Testis (tissue), 3 donors: ENCODE data around the gene ABCC3. TPM values are rescaled to one million over a fixed set of nuclear protein-coding genes. Genes with fewer than 3 reads are reported as not detected.

ENCODE experiments used
- DNase-seq: peaks from one replicate; pipeline ENCODE4 v3.0.0-alpha.2; 2019
- H3K27ac ChIP-seq, 2 donors: fragments of 200-600 bp; sonication (generic); one replicate each; pipeline ENCODE4 v1.5.1; 2019
- H3K27me3 ChIP-seq: fragments of 200-600 bp; sonication (generic); one replicate; pipeline ENCODE4 v1.5.1; 2019
- H3K36me3 ChIP-seq: fragments of 200-600 bp; sonication (generic); one replicate; pipeline ENCODE4 v1.5.1; 2017; ENCODE audit warnings: low read depth; ENCODE audit errors: missing control alignments
- H3K4me1 ChIP-seq: fragments of 200-600 bp; sonication (generic); one replicate; pipeline ENCODE4 v1.5.1; 2019
- H3K4me3 ChIP-seq, 2 donors: fragments of 200-600 bp; sonication (generic); one replicate each; pipeline ENCODE4 v1.5.1; 2017 to 2019
- H3K9me3 ChIP-seq: fragments of 200-600 bp; sonication (generic); one replicate; pipeline ENCODE4 v1.5.1; 2017
- CTCF ChIP-seq, 3 experiments: fragments of 450-650 bp in 2 of 3; fragments of 200-600 bp in 1 of 3; sonication (generic) in 1 of 3; IDR thresholded peaks; one replicate each; pipeline ENCODE4 v1.5.1; 2016 to 2019; ENCODE audit warnings: antibody characterized with exemption in 3 of 3, mild to moderate bottlenecking in 2 of 3, moderate library complexity in 1 of 3
- POLR2A ChIP-seq: fragments of 450-650 bp; IDR thresholded peaks from one replicate; pipeline ENCODE4 v1.6.1; 2017; ENCODE audit warnings: antibody characterized with exemption, mild to moderate bottlenecking, moderate library complexity
- WGBS, 2 donors: methylation state at CpG; one replicate each; pipeline ENCODE4 v1.1.5; 2018; 5-methylcytosine and 5-hydroxymethylcytosine counted together
- intact Hi-C: fragments of 100-400 bp; cut with DNase I; formaldehyde crosslinking; loops from one replicate; pipeline ENCODE4 v1.15.1; 2023; ENCODE audit warnings: low total_unique reads
- polyA plus RNA-seq: library from polyadenylated mRNA; stranded (reverse); fragments of 350-450 nt; fragmentation: Illumina TruSeq; extraction: RNeasy Lipid Tissue Mini Kit (QIAGEN cat#74804); gene quantifications from one replicate; pipeline ENCODE4 v1.2.3, GENCODE V29; 2014; ENCODE audit warnings: low read depth, low replicate concordance; ENCODE audit not compliant: insufficient read depth
- total RNA-seq, 2 donors: library from RNA; depleted of rRNA; stranded (reverse); fragments of >200 nt; gene quantifications; one replicate each; pipeline ENCODE4 v1.2.3, GENCODE V29; 2016

The ABCC3 gene
- total and polyA plus RNA-seq, 3 donors from 2014 or later: 10.0 to 15.4 (median 12.1) TPM

DNA sequence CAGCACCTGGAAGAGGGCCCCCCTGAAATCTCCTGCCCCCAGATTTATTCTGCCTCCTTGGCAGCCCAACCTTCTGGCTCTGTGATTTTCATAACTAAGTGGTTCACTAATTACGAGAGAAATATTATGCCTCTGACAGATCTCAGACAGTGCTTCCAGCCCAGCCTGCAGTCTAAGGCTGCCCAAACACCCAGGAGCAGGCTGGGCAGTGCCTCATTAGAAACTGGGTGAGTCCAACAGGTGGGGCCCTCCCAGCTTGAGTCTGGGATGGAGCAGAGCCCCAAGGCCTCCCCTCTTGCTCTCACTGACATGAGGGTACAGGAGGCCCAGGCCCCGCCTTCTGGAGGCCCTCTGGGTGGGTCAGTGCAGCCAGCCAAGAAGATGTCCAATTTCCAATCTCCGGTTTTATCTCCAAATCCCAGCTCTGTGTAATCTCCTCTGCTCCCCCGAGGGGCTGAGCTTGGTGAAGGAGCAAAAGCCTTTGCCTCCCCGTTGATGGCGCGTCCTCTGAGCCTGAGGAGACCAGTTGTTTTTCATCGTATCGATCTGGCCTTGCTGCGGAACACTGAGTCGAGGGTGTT lies 20.1 kb upstream of the ABCC3 start:
- intact Hi-C loops: no loop called here
- Histone ChIP-seq H3K4me3 (no peak overlapping the region), H3K36me3 (no peaks in the 10 kb centered on the region), H3K4me1 (no peaks in the 10 kb centered on the region), H3K27me3 (no peaks in the 10 kb centered on the region), H3K9me3 (no peaks in the 10 kb centered on the region), H3K27ac (no peak overlapping the region)
- TF ChIP-seq POLR2A: no peak
- TF ChIP-seq CTCF (IDR thresholded peaks at IDR 0.05): no peak
- DNase-seq: no peak
- WGBS, 2 donors: 67 to 78% methylated on average over 3 to 11 of the region's 11 CpGs

DNA sequence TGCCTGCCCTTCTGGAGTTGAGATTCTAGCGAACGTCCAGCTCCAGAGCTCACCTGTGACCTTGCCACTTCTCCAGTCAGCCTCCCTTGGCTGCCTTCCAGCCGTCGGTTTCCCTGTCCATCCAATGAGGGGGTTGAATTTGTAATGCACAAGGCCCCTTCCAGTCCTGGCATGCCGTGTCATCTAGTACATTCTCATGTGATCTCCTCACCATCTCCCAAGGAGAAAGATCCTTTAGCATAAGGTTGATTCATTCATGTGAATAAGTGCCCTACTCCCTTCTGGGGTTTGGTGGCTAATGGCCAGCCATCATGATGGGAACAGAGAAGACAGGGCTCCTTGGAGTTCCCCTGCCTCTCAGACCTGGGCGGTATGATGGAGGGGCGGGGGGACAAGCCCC lies 18.9 kb upstream of the ABCC3 start:
- Histone ChIP-seq H3K4me1 (no peaks in the 10 kb centered on the region), H3K4me3 (no peak overlapping the region), H3K27me3 (no peaks in the 10 kb centered on the region), H3K9me3 (no peaks in the 10 kb centered on the region), H3K27ac (no peak overlapping the region), H3K36me3 (no peaks in the 10 kb centered on the region)
- DNase-seq: no peak
- no peak for TF ChIP-seq POLR2A
- no peak for TF ChIP-seq CTCF (IDR thresholded peaks at IDR 0.05)
- intact Hi-C loops: no loop called here
- WGBS, 2 donors: 78 to 83% methylated on average over 7 of the region's 7 CpGs

DNA sequence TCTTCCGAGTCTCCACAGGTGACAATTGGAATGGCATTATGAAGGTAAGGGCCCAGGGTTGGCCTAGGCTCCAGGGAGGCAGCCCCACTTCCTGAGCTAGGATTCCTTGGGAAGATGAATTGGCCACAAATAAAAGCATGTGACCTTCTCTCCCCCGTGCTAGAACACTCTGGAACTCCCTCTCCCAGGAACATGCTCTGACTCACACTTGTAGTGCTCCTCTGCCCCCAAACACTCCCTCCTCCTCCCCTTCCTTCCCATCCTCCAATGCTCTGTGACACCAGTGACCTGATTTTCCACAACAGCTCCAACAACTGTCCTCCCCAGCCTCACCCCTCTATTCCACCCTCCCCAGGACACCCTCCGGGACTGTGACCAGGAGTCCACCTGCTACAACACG lies 16.4 kb upstream of the ABCC3 start:
- H3K27me3 ChIP-seq: no peaks in the 10 kb centered on the region
- no peaks in the 10 kb centered on the region for H3K9me3 ChIP-seq
- TF ChIP-seq POLR2A (no peak), CTCF (IDR thresholded peaks at IDR 0.05) (no peak)
- no peak overlapping the region for H3K27ac ChIP-seq
- no peak overlapping the region for H3K4me3 ChIP-seq
- H3K4me1 ChIP-seq: no peaks in the 10 kb centered on the region
- 80 to 86% methylated on average over 4 of the region's 4 CpGs for WGBS, 2 donors
- H3K36me3 ChIP-seq: no peaks in the 10 kb centered on the region
- DNase-seq: no peak
- intact Hi-C loops: no loop called here

DNA sequence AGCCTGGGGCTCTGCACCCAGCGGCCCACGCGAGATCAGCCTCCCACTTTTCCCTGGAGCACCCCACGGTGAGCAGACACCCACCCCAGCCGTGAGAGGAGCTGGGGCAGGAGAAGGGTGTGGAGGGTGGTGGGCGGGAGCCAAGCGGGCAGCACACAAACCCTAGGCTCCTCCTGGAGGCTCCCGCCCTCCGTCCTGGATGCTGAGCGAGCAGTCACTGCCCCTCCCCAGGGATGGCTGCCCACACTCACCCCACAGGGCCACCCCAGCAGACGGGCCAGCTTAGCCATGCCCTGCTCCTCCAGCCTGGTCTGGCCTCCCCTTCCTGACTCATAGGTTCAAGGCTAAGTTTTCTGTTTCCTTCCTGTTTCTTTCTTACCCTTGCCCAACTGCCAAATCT lies 15.7 kb upstream of the ABCC3 start:
- TF ChIP-seq POLR2A (no peak), CTCF (IDR thresholded peaks at IDR 0.05) (no peak)
- no peak overlapping the region for H3K4me3 ChIP-seq
- intact Hi-C loops: no loop called here
- 83 to 86% methylated on average over 6 to 11 of the region's 11 CpGs for WGBS, 2 donors
- no peaks in the 10 kb centered on the region for H3K9me3 ChIP-seq
- H3K27me3 ChIP-seq: no peaks in the 10 kb centered on the region
- no peaks in the 10 kb centered on the region for H3K36me3 ChIP-seq
- DNase-seq: no peak
- no peak overlapping the region for H3K27ac ChIP-seq
- H3K4me1 ChIP-seq: no peaks in the 10 kb centered on the region

DNA sequence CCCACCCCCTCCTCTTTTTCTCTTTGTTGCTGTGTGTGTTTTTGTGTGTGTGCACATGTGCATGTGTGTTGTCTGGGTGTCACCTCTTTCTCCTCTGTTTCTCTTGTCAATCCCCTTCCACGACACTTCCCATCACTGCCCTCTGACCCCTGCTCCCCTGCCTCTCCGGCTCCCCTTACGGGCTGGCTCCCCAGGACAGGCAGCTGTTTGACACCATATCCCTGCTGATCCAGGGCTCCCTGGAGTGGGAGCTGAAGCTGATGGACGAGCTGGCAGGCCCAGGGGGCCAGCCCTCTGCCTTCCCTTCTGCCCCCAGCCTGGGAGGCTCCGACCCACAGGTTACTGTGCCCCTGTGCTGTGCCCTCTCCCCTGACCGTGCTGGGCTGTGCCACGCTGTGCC lies 15.2 kb upstream of the ABCC3 start:
- Histone ChIP-seq H3K4me3 (no peak overlapping the region), H3K27ac (no peak overlapping the region), H3K36me3 (no peaks in the 10 kb centered on the region), H3K27me3 (no peaks in the 10 kb centered on the region), H3K9me3 (no peaks in the 10 kb centered on the region), H3K4me1 (no peaks in the 10 kb centered on the region)
- intact Hi-C loops: no loop called here
- TF ChIP-seq CTCF (IDR thresholded peaks at IDR 0.05) (no peak), POLR2A (no peak)
- DNase-seq: no peak
- 89% methylated on average over 5 to 7 of the region's 7 CpGs for WGBS, 2 donors
